ENCODE results near the gene BSCL2. TPM values are rescaled to one million over a fixed set of nuclear protein-coding genes. Genes with fewer than 3 reads are reported as not detected.

BSCL2 gene
- total and polyA plus RNA-seq, 2 donors (not counting 1 experiment from before 2014, with no cell fraction given), result 38.5 to 56.3 TPM

- intact Hi-C loops (cut with micrococcal nuclease), result loop anchor here (2.0 kb wide), 1 partner anchor 14 kb away; the partner anchor contains the start of genes C11orf98 and CSKMT
- CTCF ChIA-PET, result interaction anchor here (1.5 kb wide), 1 partner anchor 83 kb away, joined by 3 read pairs; the partner anchor contains the start of gene POLR2G
- H3K27ac Mint-ChIP-seq, result peak overlapping the region; percentile 93
Measured at GRCh38 chr11:62678433-62678769, 28.8 kb downstream of the BSCL2 start.

More at GRCh38 chr11:62678433-62678769, 28.8 kb downstream of the BSCL2 start:
- Histone ChIP-seq H2AFZ (ENCODE audit: insufficient read depth, low read depth, low read length, poor library complexity, severe bottlenecking) (peak overlapping the region; percentile 96), H4K20me1 (ENCODE audit: control insufficient read depth, insufficient read depth, low read length, poor library complexity, severe bottlenecking) (no peaks in the 10 kb centered on the region), H3K27me3 (replicated peaks in 1 of 4; ENCODE audit: control extremely low read depth in 1 of 4, control insufficient read depth in 3 of 4, insufficient read depth in 4 of 4, low read length in 3 of 4) (no peaks in the 10 kb centered on the region), H3K27ac (ENCODE audit: low read length in 2 of 2) (peak overlapping the region; percentile 83 to 99), H3K79me2 (ENCODE audit: control insufficient read depth, insufficient read depth, low read length) (peaks cover 41% of the 10 kb centered on the region), H3K9me3 (ENCODE audit: control extremely low read depth in 1 of 3, control insufficient read depth in 2 of 3, insufficient read depth in 1 of 3, low read length in 2 of 3) (no peaks in the 10 kb centered on the region), H3K4me1 (ENCODE audit: control insufficient read depth in 2 of 2, insufficient read depth in 2 of 2, low read length in 2 of 2) (peaks cover 9 to 21% of the 10 kb centered on the region in 2 donors), H3K4me3 (ENCODE audit: control extremely low read depth in 1 of 5, extremely low read depth in 1 of 5, insufficient read depth in 1 of 5, low read depth in 2 of 5, low read length in 4 of 5) (peak overlapping the region; percentile 71 to 99 (median 98)), H3K4me2 (replicated peaks; ENCODE audit: low read depth, low read length, poor library complexity, severe bottlenecking) (peak overlapping the region; percentile 90), H3K36me3 (replicated peaks in 1 of 2; ENCODE audit: control extremely low read depth in 1 of 2, control insufficient read depth in 1 of 2, extremely low read depth in 1 of 2, insufficient read depth in 2 of 2, low read length in 1 of 2) (peaks cover 1 to 24% of the 10 kb centered on the region in 2 experiments), H3K9ac (ENCODE audit: low read length) (peak overlapping the region; percentile 99)
- Mint-ChIP-seq H3K27me3 (no peaks in the 10 kb centered on the region), H3K4me3 (peak overlapping the region; percentile 88), H3K9me3 (ENCODE audit: insufficient read depth) (no peaks in the 10 kb centered on the region), H3K4me1 (peaks cover 34% of the 10 kb centered on the region)
- 1% methylated on average over 11 of the region's 16 CpGs for WGBS (ENCODE audit: insufficient coverage)
- POLR2A ChIA-PET, result interaction anchor here (1.0 to 3.2 kb wide), 4 partner anchors 11 to 87 kb away, joined by 3 to 16 read pairs (median 5); partner anchors contain the start of genes C11orf98, CSKMT, EML3 and TUT1
- DNase-seq (peak; percentile 29), ATAC-seq (ENCODE audit: low read depth) (no peak)
- no peak for TF ChIP-seq CTCF (IDR thresholded peaks at IDR 0.05)
- no peak for TF ChIP-seq EZH2 (IDR thresholded peaks at IDR 0.05; ENCODE audit: borderline replicate concordance, insufficient read depth, low read depth, low read length, poor library complexity, severe bottlenecking)
